HepG2 (cell line): ENCODE results near the gene PPP4R4. TPM values are rescaled to one million over a fixed set of nuclear protein-coding genes. Genes with fewer than 3 reads are reported as not detected.

ENCODE experiments used
- AHR ChIP-seq: IDR thresholded peaks from 2 replicates; pipeline ENCODE4 v1.6.1; 2018; ENCODE audit warnings: missing genetic modification reagents, missing compliant biosample characterization
- ARID2 ChIP-seq: sonication (generic); formaldehyde crosslinking; IDR thresholded peaks from 2 replicates; pipeline ENCODE4 v1.8.1; 2022; ENCODE audit warnings: mild to moderate bottlenecking, missing genetic modification reagents, borderline replicate concordance
- ATF7-NPFF ChIP-seq: sonication (generic); formaldehyde crosslinking; IDR thresholded peaks from 2 replicates; pipeline ENCODE4 v1.8.1; 2023; ENCODE audit warnings: mild to moderate bottlenecking, low read depth, missing genetic modification reagents, moderate library complexity
- CEBPZ ChIP-seq: IDR thresholded peaks from 2 replicates; pipeline ENCODE4 v1.6.1; 2012; ENCODE audit warnings: low read length, improper control_type of control experiment
- CENPT ChIP-seq: sonication (generic); formaldehyde crosslinking; IDR thresholded peaks from 2 replicates; pipeline ENCODE4 v1.8.0; 2022; ENCODE audit warnings: low read depth, mild to moderate bottlenecking, moderate library complexity, missing genetic modification reagents
- GPBP1L1 ChIP-seq: sonication (generic); formaldehyde crosslinking; IDR thresholded peaks from 2 replicates; pipeline ENCODE4 v1.5.0; 2020; ENCODE audit warnings: mild to moderate bottlenecking, missing genetic modification reagents
- HES4 ChIP-seq: sonication (generic); formaldehyde crosslinking; IDR thresholded peaks from 2 replicates; pipeline ENCODE4 v1.9.0; 2021; ENCODE audit warnings: mild to moderate bottlenecking, missing genetic modification reagents, borderline replicate concordance
- HMG20B ChIP-seq: conservative IDR thresholded peaks from 2 replicates; pipeline ENCODE4 v1.6.1; 2016; ENCODE audit warnings: missing genetic modification reagents, missing compliant biosample characterization
- RBM22 ChIP-seq: fragments of 200-400 bp; formaldehyde crosslinking; optimal IDR thresholded peaks from 2 replicates; pipeline ENCODE3; 2017; ENCODE audit warnings: mild to moderate bottlenecking, low read length, moderate library complexity
- REST ChIP-seq, 2 experiments: IDR thresholded peaks; 2 replicates each; pipeline ENCODE4 v1.6.1; 2011 to 2012; ENCODE audit warnings: low read length in 2 of 2, borderline replicate concordance in 1 of 2, low read depth in 1 of 2, mild to moderate bottlenecking in 1 of 2, moderate library complexity in 1 of 2
- ZNF460 ChIP-seq: sonication (generic); formaldehyde crosslinking; IDR thresholded peaks from 2 replicates; pipeline ENCODE4 v1.5.1; 2020; ENCODE audit warnings: missing genetic modification reagents, mild to moderate bottlenecking, borderline replicate concordance
- ZNF513 ChIP-seq: sonication (generic); formaldehyde crosslinking; conservative IDR thresholded peaks from 2 replicates; pipeline ENCODE4 v1.5.0; 2020; ENCODE audit warnings: missing genetic modification reagents
- ZNF563 ChIP-seq: sonication (generic); formaldehyde crosslinking; IDR thresholded peaks from 2 replicates; pipeline ENCODE4 v1.8.0; 2022; ENCODE audit warnings: mild to moderate bottlenecking, moderate library complexity, missing genetic modification reagents
- ZNF768 ChIP-seq: sonication (generic); formaldehyde crosslinking; IDR thresholded peaks from 2 replicates; pipeline ENCODE4 v1.4.0; 2020; ENCODE audit warnings: missing genetic modification reagents
- ZNF879 ChIP-seq: sonication (generic); formaldehyde crosslinking; IDR thresholded peaks from 2 replicates; pipeline ENCODE4 v1.8.1; 2023; ENCODE audit warnings: missing genetic modification reagents
- ZSCAN29 ChIP-seq: sonication (generic); formaldehyde crosslinking; conservative IDR thresholded peaks from 2 replicates; pipeline ENCODE4 v1.4.0; 2020; ENCODE audit warnings: mild to moderate bottlenecking, missing genetic modification reagents
- polyA plus RNA-seq, 8 experiments: library from polyadenylated mRNA; depleted of rRNA in 3 of 8; stranded (reverse) in 7 of 8; unstranded in 1 of 8; fragments of >200 nt; fragmentation: Illumina TruSeq in 4 of 8; extraction: Trizol in 4 of 8; gene quantifications; 2 replicates each; pipeline versions ENCODE4 v1.2.1 to v1.2.3, GENCODE V29; 2011 to 2016; ENCODE audit warnings: low read depth in 4 of 8, missing spikeins in 1 of 8, mixed read lengths in 1 of 8; ENCODE audit not compliant: insufficient read depth in 1 of 8
- total RNA-seq, 5 experiments: library from RNA; depleted of rRNA; stranded (reverse); fragments of >200 nt; fragmentation: Illumina TruSeq; extraction: Trizol; gene quantifications; 2 replicates each; pipeline ENCODE4 v1.2.3, GENCODE V29; 2016; ENCODE audit warnings: low read depth in 1 of 5
- TF ChIP-seq, protein P1 (sequence below): sonication (generic); formaldehyde crosslinking; IDR thresholded peaks from 2 replicates; pipeline ENCODE4 v1.8.1; 2023; ENCODE audit warnings: mild to moderate bottlenecking, missing genetic modification reagents

Gene PPP4R4
- total and polyA plus RNA-seq, 2 of the 13 experiments (the other 11 are each of a cell fraction or from before 2014, with no cell fraction given): 9.5 to 19.8 TPM

DNA sequence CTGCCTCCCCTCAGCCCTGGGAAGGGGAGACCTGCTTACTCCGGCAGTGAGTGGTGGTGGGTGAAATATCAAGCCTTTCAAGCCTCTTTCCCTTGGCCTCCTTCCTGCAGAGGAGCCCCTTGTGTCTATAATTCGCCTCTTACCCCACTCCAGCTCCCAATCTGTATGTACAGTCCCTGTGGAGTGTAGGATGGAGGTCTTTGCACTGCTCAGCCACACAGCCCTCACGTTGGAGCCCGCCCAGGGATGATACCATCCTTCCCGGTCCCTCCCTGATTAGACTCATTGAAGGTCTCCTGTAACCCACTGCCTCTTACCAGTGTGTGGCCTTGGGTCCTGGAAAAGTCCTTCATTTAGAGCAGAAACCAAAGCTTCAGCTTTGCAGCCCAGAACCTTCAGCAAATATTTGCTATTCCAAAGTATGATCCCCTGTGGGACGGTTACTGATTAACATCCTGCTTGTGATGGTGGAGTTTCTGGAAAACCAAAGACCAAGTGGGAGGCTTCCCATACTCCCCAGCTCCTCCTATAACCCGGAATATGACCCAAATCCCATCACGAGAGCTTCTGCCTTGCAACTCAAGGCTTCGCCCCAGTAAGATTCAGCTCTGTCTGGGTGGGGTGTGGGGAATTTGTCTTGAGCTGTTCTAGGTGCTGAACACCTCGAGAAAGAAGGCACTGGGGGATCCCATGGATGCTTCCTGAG, 118.9 kb downstream of the PPP4R4 start, which contains the start of gene SERPINA10 (continued):
- TF ChIP-seq, protein P1, sequence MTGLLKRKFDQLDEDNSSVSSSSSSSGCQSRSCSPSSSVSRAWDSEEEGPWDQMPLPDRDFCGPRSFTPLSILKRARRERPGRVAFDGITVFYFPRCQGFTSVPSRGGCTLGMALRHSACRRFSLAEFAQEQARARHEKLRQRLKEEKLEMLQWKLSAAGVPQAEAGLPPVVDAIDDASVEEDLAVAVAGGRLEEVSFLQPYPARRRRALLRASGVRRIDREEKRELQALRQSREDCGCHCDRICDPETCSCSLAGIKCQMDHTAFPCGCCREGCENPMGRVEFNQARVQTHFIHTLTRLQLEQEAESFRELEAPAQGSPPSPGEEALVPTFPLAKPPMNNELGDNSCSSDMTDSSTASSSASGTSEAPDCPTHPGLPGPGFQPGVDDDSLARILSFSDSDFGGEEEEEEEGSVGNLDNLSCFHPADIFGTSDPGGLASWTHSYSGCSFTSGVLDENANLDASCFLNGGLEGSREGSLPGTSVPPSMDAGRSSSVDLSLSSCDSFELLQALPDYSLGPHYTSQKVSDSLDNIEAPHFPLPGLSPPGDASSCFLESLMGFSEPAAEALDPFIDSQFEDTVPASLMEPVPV (CRISPR knock-in tag): no peak; the same call in 1 of the 2 replicates
- TF ChIP-seq ZNF563 (CRISPR knock-in tag) (no peak), CEBPZ (no peak), ZNF460 (CRISPR knock-in tag) (no peak; the same call in 1 of the 2 replicates), REST (IDR thresholded peaks at IDR 0.05; ENCODE audit: borderline replicate concordance in 1 of 2, low read depth in 1 of 2, low read length in 2 of 2) (peak; percentile 17 to 88), HES4 (CRISPR knock-in tag) (no peak), CENPT (CRISPR knock-in tag) (no peak), AHR (CRISPR knock-in tag) (no peak; the same call in 1 of the 2 replicates), HMG20B (no peak; the same call in 1 of the 2 replicates), ZNF513 (CRISPR knock-in tag) (no peak), ZNF879 (CRISPR knock-in tag) (no peak), ZNF768 (CRISPR knock-in tag) (no peak; the same call in 1 of the 2 replicates), RBM22 (no peak), ATF7-NPFF (CRISPR knock-in tag) (peak; percentile 20; the same call in 1 of the 2 replicates), ZSCAN29 (CRISPR knock-in tag) (peak; percentile 83), ARID2 (CRISPR knock-in tag) (no peak), GPBP1L1 (CRISPR knock-in tag) (no peak)
